ENCODE results near the gene KCNN3.

KCNN3 gene

GRCh38 chr1:154866257-154867063, 3.6 kb downstream of the KCNN3 start:
- Histone ChIP-seq H3K4me3 (ENCODE audit: low read depth, low read length) (no peak overlapping the region), H3K4me1 (ENCODE audit: control insufficient read depth, insufficient read depth, low read length) (peaks cover 5% of the 10 kb centered on the region), H3K36me3 (ENCODE audit: control insufficient read depth in 2 of 2, insufficient read depth in 1 of 2, low read length in 2 of 2) (no peaks in the 10 kb centered on the region), H3K27ac (ENCODE audit: extremely low read depth, low read depth, low read length) (no peak overlapping the region), H3K9me3 (ENCODE audit: control insufficient read depth, insufficient read depth, low read depth, low read length) (no peaks in the 10 kb centered on the region)
- CTCF ChIA-PET = interaction anchor here (0.6 to 2.1 kb wide), 10 partner anchors 12 to 218 kb away, joined by 3 to 8 read pairs (median 4); partner anchors contain the start of gene PMVK
- TF ChIP-seq ZBTB1 (tag by site-specific recombination; IDR thresholded peaks at IDR 0.05) (no peak), ZNF561 (tag by site-specific recombination; IDR thresholded peaks at IDR 0.05; ENCODE audit: borderline replicate concordance) (no peak), ZNF473 (tag by site-specific recombination; IDR thresholded peaks at IDR 0.05) (no peak), ZEB2 (tag by site-specific recombination; IDR thresholded peaks at IDR 0.05) (no peak), BCL11A (tag by site-specific recombination; IDR thresholded peaks at IDR 0.05; ENCODE audit: low read depth) (no peak)
- POLR2A ChIA-PET = no interaction called here

DNA sequence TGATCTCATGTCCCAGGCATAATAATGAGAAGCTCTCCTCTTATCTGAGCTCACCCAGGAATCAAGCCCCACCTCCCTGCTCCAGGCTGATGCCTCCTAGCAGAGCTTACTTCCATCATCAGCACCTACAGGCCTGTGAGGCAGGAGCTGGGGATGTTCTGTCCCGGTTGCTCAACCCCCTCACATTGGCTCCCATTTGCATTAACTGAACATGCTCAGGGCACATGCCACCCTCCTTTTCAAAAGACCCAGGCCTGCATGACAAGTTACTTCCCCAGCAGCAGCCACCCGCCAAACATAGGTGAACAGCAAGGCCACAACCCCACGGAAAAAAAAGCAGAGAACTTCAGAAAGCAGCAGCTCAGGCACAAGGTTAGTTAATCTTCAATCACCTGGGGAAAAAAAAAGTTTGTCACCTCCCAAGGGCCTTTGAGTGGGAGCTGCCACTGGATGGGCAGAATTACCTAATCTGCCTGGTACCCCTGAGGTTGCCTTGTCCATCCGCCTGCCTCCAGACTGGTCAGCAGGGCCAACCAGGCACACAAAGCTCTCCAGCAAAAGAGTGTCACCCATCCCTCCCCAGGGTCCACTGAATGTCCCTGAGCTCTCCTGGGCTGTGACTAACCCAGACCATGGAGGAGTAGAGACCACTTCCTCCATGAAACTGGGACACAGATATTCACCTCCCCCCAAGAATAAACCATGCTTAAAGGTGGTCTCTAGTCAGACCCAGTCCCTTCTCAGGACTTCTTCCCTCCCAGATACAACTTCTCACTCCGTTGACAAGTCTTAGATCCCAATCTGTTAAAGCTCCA, 4.4 kb downstream of the KCNN3 start:
- Histone ChIP-seq H3K9me3 (ENCODE audit: control insufficient read depth, insufficient read depth, low read depth, low read length) (no peaks in the 10 kb centered on the region), H3K4me3 (ENCODE audit: low read depth, low read length) (no peak overlapping the region), H3K36me3 (ENCODE audit: control insufficient read depth in 2 of 2, insufficient read depth in 1 of 2, low read length in 2 of 2) (no peaks in the 10 kb centered on the region), H3K4me1 (ENCODE audit: control insufficient read depth, insufficient read depth, low read length) (peaks cover 5% of the 10 kb centered on the region), H3K27ac (ENCODE audit: extremely low read depth, low read depth, low read length) (no peak overlapping the region)
- TF ChIP-seq ZNF24 (tag by site-specific recombination; IDR thresholded peaks at IDR 0.05) (no peak), KLF1 (tag by site-specific recombination; IDR thresholded peaks at IDR 0.05) (no peak), ZBTB17 (tag by site-specific recombination; IDR thresholded peaks at IDR 0.05) (peak; percentile 64)
- CTCF ChIA-PET = interaction anchor here (0.6 to 2.1 kb wide), 15 partner anchors 10 to 196 kb away, joined by 3 to 8 read pairs (median 4); partner anchors contain the start of gene PMVK
- POLR2A ChIA-PET = interaction anchor here (0.5 kb wide), 1 partner anchor 257 kb away, joined by 11 read pairs; no protein-coding TSS in a partner anchor

DNA sequence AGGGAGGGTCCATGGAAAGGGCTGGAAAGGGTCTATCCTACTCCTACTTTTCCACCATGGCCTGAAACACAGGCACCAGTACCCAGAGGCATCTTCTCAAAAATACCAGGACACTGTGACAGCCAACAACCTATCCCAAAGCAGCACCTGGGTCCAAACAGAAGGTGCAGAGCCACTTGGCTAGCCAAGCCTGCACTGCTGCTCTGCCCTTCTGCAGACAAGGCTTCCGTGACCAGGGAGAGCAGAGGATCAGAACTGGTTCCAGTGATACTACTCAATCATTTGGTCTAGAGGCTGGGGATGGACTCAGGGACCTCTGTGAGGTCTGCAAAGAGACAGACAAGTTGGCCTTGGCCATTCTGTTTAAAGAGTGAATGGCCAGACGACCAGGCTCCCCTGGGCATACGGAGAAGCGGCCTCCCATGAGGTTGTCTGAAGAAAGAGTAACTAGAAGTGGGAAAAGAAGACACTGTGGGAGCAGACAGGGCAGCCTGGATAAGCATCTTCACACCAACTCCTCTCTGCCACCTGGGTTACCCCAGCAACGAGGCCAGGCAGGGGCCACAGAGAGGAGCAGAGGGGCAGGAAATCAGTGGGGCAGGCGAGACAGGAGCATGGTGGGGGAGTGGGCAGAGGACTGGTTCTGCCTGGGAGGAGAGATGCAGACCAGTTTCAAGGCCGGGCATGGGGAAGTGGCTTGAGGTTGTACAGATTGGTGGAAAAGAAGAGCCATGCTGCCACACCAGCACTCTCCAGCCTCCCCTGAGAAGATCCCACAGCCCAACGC, 5.7 kb downstream of the KCNN3 start:
- TF ChIP-seq ZNF354C (tag by site-specific recombination; IDR thresholded peaks at IDR 0.05; ENCODE audit: borderline replicate concordance, low read depth) (no peak), ZNF707 (tag by site-specific recombination; IDR thresholded peaks at IDR 0.05) (no peak), ZNF830 (tag by site-specific recombination; IDR thresholded peaks at IDR 0.05; ENCODE audit: low read depth) (no peak), ZNF837 (tag by site-specific recombination; IDR thresholded peaks at IDR 0.05) (no peak), TCF7L2 (IDR thresholded peaks at IDR 0.05; ENCODE audit: borderline replicate concordance, low read depth, low read length) (no peak), ZNF549 (tag by site-specific recombination; IDR thresholded peaks at IDR 0.05) (no peak), SP2 (tag by site-specific recombination; IDR thresholded peaks at IDR 0.05) (no peak), BCL11B (tag by site-specific recombination; IDR thresholded peaks at IDR 0.05; ENCODE audit: low read depth) (no peak)
- POLR2A ChIA-PET = no interaction called here
- CTCF ChIA-PET = interaction anchor here (1.0 to 2.1 kb wide), 5 partner anchors 14 to 290 kb away, joined by 3 to 12 read pairs (median 5); no protein-coding TSS in a partner anchor
- no peaks in the 10 kb centered on the region for H3K36me3 ChIP-seq (ENCODE audit: control insufficient read depth in 2 of 2, insufficient read depth in 1 of 2, low read length in 2 of 2)
- H3K9me3 ChIP-seq (ENCODE audit: control insufficient read depth, insufficient read depth, low read depth, low read length) = no peaks in the 10 kb centered on the region
- H3K4me1 ChIP-seq (ENCODE audit: control insufficient read depth, insufficient read depth, low read length) = no peaks in the 10 kb centered on the region
- no peak overlapping the region for H3K27ac ChIP-seq (ENCODE audit: extremely low read depth, low read depth, low read length)
- no peak overlapping the region for H3K4me3 ChIP-seq (ENCODE audit: low read depth, low read length)
